ENCODE measurements around the gene EFNA5. TPM values are rescaled to one million over a fixed set of nuclear protein-coding genes. Genes with fewer than 3 reads are reported as not detected.

EFNA5 gene
- total and polyA plus RNA-seq, 2 of the 8 experiments (the other 6 are each of a cell fraction or from before 2014, with no cell fraction given) = 9.6 to 21.8 TPM

DNA sequence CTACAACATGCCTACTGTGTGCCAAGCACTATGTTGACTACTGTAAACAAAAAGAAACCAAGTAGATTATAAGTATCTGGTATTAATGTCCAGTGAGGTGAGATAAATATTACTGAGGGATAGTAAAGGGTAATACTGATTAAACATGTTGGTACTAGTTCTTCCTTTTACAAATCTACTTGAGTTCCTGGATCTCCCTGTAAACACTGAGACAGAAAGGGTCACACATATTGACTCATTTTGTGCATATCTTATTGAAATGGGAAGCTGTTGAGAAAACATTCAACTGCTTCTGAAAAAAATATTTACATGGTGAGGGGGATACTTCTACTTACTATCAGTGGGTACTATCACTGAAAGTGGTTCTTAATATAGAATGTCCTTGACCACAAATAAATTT lies 24.3 kb downstream of the EFNA5 start:
- H2AFZ ChIP-seq (ENCODE audit: low read length) = no peak overlapping the region
- H3K9ac ChIP-seq (replicated peaks in 1 of 4; ENCODE audit: extremely low read depth in 1 of 4, low read depth in 3 of 4, low read length in 3 of 4) = no peak overlapping the region
- H2BK120ac ChIP-seq (replicated peaks; ENCODE audit: low read depth, low read length) = no peak overlapping the region
- no peaks in the 10 kb centered on the region for H3K23me2 ChIP-seq (ENCODE audit: low read depth, low read length)
- no peak overlapping the region for H2BK15ac ChIP-seq (ENCODE audit: low read length)
- ChIA-PET CTCF (ENCODE audit: partially characterized antibody) (no interaction called here), POLR2A (ENCODE audit: partially characterized antibody) (no interaction called here)
- H3K14ac ChIP-seq (ENCODE audit: insufficient read length) = no peak overlapping the region
- H4K20me1 ChIP-seq (replicated peaks in 1 of 2; ENCODE audit: control insufficient read depth in 1 of 2, insufficient read depth in 2 of 2, low read length in 2 of 2) = peaks cover 4 to 11% of the 10 kb centered on the region in 2 experiments
- H4K91ac ChIP-seq (replicated peaks; ENCODE audit: insufficient read length, low read length) = no peak overlapping the region
- no peak overlapping the region for H4K8ac ChIP-seq (ENCODE audit: extremely low read depth, insufficient read depth, low read length)
- no peaks in the 10 kb centered on the region for H3K9me3 ChIP-seq (ENCODE audit: insufficient read depth in 2 of 2, low read depth in 1 of 2, low read length in 1 of 2)
- no peak overlapping the region for H3K4me3 ChIP-seq (ENCODE audit: extremely low read depth in 1 of 4, insufficient read depth in 2 of 4, low read depth in 3 of 4, low read length in 4 of 4)
- no peak overlapping the region for H3K56ac ChIP-seq (replicated peaks; ENCODE audit: insufficient read length, low read depth, low read length)
- H3K79me1 ChIP-seq (ENCODE audit: low read depth, low read length) = no peaks in the 10 kb centered on the region
- H2AK5ac ChIP-seq (ENCODE audit: low read depth, low read length) = no peak overlapping the region
- H3K36me3 ChIP-seq (ENCODE audit: control insufficient read depth in 2 of 4, insufficient read depth in 4 of 4, low read length in 3 of 4) = no peaks in the 10 kb centered on the region
- no peaks in the 10 kb centered on the region; a peak in 1 of 7 replicates for H3K4me1 ChIP-seq (replicated peaks in 1 of 4; ENCODE audit: control insufficient read depth in 3 of 4, insufficient read depth in 4 of 4, low read length in 3 of 4)
- no peak overlapping the region for H3K23ac ChIP-seq (ENCODE audit: insufficient read length)
- H3K27me3 ChIP-seq (replicated peaks in 1 of 4; ENCODE audit: control insufficient read depth in 3 of 4, extremely low read depth in 1 of 4, insufficient read depth in 3 of 4, low read length in 3 of 4) = no peaks in the 10 kb centered on the region; a peak in 1 of 7 replicates
- DNase-seq (ENCODE audit: low read depth in 1 of 2, low spot score in 2 of 2) = no peak
- no peak overlapping the region for H3K27ac ChIP-seq (ENCODE audit: low read depth, low read length)
- no peak overlapping the region for H2BK12ac ChIP-seq (ENCODE audit: low read depth, low read length)
- peaks cover 0 to 24% of the 10 kb centered on the region in 2 experiments; a peak in 2 of 4 replicates for H3K79me2 ChIP-seq (ENCODE audit: control insufficient read depth in 1 of 2, insufficient read depth in 2 of 2, low read length in 2 of 2)
- H2BK5ac ChIP-seq (ENCODE audit: low read depth, low read length) = no peak overlapping the region
- H4K5ac ChIP-seq (ENCODE audit: insufficient read length, low read depth, low read length) = no peak overlapping the region
- H3K4me2 ChIP-seq (ENCODE audit: insufficient read depth in 1 of 2, low read depth in 2 of 2, low read length in 2 of 2) = no peak overlapping the region
- FAIRE-seq = no peak
- H3K18ac ChIP-seq (ENCODE audit: extremely low read depth, low read length) = no peak overlapping the region
- H2BK20ac ChIP-seq (ENCODE audit: low read length) = no peak overlapping the region
- H3K4ac ChIP-seq (replicated peaks; ENCODE audit: insufficient read length, low read depth, low read length) = no peak overlapping the region
- TF ChIP-seq SP2 (IDR thresholded peaks at IDR 0.05; ENCODE audit: low read length) (no peak), SAP30 (IDR thresholded peaks at IDR 0.05; ENCODE audit: insufficient read depth, insufficient replicate concordance, low read length) (no peak), RAD21 (IDR thresholded peaks at IDR 0.05 in 1 of 2, conservative IDR thresholded peaks at IDR 0.05 in 1 of 2; ENCODE audit: low read depth in 2 of 2, low read length in 2 of 2) (no peak), GABPA (IDR thresholded peaks at IDR 0.05; ENCODE audit: borderline replicate concordance, insufficient read depth, low read length) (no peak), KDM1A (IDR thresholded peaks at IDR 0.05; ENCODE audit: borderline replicate concordance, low read length) (no peak), CTBP2 (IDR thresholded peaks at IDR 0.05; ENCODE audit: borderline replicate concordance, insufficient read depth, insufficient read length, low read length) (no peak), RXRA (IDR thresholded peaks at IDR 0.05; ENCODE audit: insufficient read depth, low read depth, low read length) (no peak), CEBPB (IDR thresholded peaks at IDR 0.05; ENCODE audit: low read depth, low read length) (no peak)
- TF ChIP-seq, protein P1, sequence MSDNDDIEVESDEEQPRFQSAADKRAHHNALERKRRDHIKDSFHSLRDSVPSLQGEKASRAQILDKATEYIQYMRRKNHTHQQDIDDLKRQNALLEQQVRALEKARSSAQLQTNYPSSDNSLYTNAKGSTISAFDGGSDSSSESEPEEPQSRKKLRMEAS (IDR thresholded peaks at IDR 0.05) = no peak
- TF ChIP-seq, protein P2, sequence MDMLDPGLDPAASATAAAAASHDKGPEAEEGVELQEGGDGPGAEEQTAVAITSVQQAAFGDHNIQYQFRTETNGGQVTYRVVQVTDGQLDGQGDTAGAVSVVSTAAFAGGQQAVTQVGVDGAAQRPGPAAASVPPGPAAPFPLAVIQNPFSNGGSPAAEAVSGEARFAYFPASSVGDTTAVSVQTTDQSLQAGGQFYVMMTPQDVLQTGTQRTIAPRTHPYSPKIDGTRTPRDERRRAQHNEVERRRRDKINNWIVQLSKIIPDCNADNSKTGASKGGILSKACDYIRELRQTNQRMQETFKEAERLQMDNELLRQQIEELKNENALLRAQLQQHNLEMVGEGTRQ (IDR thresholded peaks at IDR 0.05; ENCODE audit: low read length) = no peak
- TF ChIP-seq, protein P3, sequence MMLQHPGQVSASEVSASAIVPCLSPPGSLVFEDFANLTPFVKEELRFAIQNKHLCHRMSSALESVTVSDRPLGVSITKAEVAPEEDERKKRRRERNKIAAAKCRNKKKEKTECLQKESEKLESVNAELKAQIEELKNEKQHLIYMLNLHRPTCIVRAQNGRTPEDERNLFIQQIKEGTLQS (IDR thresholded peaks at IDR 0.05; ENCODE audit: insufficient read depth, low read depth, low read length) = no peak

All from H1 (cell line).